Middle frontal gyrus (tissue), 1 donor: Measurements from ENCODE around the gene ABCB8.

Experiments used
- DNase-seq: peaks from one replicate; pipeline ENCODE4 v3.0.0-alpha.2; 2015; ENCODE audit warnings: low spot score; ENCODE audit errors: extremely low spot score

ABCB8 gene

DNA sequence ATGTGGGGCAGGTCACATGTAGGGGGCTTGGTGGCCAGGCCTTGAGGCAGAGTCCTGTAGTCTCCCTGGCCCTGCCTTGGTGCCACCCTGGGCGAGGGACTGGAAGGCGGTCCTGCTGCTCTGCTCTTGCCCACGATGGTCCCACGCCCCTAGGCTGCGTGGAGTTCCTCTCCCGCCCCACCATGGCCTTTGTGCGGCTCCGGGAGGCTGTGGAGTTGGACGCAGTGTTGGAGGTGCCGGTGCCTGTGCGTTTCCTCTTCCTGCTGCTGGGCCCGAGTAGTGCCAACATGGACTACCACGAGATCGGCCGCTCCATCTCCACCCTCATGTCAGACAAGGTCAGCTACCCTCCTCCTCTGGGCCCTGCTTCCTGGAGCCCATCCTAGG, 42.3 kb downstream of the ABCB8 start:
- DNase-seq = no peak

GRCh38 chr7:151071032-151071866, 43.0 kb downstream of the ABCB8 start:
- DNase-seq = no peak

DNA sequence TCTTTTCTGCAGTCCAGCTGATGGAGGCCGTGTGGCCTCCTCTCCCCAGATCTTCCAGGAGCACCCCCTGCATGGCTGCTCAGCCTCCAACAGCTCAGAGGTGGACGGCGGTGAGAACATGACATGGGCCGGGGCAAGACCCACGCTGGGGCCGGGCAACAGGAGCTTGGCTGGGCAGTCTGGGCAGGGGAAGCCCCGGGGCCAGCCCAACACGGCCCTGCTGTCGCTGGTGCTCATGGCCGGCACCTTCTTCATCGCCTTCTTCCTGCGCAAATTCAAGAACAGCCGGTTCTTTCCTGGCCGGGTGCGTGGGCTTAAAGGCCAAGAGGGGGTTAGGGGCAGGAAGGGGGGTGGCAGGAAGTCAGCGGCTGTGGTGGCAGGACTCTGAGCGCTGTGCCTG, 45.7 kb downstream of the ABCB8 start:
- no peak for DNase-seq

GRCh38 chr7:151074817-151075661, 46.8 kb downstream of the ABCB8 start:
- no peak for DNase-seq

- DNase-seq = no peak
These were observed 47.4 kb downstream of the ABCB8 start for GRCh38 chr7:151075662-151075971.

DNA sequence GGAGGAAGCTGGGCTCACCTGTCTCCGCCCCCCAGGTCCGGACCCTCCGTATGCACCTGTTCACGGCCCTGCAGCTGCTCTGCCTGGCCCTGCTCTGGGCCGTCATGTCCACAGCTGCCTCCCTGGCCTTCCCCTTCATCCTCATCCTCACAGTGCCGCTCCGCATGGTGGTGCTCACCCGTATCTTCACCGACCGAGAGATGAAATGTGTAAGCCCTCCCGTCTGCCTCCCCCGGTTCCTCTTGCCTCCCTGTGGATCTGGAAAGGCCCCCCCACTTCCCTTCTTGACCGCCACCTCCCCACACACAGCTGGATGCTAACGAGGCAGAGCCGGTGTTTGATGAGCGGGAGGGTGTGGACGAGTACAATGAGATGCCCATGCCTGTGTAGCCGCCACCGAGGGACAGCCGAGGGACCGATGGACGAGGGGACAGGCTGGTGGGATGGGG, 47.8 kb downstream of the ABCB8 start:
- DNase-seq = no peak

DNA sequence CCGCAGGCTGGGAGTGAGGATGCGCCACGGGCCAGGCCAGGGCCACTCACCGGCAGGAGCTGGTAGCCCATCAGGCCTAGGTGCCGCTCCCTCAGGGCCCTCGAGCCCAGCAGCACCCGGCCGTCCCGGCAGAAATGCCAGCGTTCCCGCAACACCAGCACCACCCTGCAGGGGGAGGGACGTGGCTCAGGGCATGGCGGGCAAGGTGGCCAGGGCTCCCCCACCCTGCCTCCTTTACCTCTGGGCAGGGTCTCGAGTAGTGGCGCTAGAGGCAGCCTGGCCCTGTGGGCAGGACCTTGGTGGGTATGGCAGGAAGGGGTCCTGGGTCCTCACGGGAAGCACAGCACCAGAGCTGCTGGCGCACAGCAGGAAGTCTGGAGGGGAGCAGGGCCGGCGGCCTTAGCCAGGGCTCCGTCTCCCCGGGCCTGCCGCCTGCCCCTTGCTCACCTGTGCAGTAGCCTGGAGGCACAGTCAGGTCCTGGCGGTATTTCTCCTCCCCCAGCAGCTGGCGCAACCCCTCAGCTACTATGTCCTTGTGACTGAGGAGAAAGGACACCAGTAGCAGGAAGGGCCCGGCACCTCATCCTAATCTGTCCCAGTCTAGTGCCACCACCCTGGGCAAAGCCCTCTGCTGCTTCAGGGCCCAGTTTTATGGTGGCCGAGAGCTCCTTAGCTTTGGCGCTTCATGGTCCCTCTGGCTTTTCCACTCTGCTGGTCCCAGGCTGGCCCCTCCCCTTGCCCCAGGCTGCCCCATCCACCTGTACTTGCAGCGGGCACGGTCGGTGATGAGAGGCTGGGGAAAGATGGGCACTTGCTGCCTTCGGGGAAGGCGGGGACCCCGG, 48.8 kb downstream of the ABCB8 start:
- no peak for DNase-seq

GRCh38 chr7:151077705-151078232, 49.5 kb downstream of the ABCB8 start:
- no peak for DNase-seq

GRCh38 chr7:151078233-151079040, 50.2 kb downstream of the ABCB8 start:
- DNase-seq = no peak

GRCh38 chr7:151079199-151079910, 51.1 kb downstream of the ABCB8 start:
- no peak for DNase-seq

GRCh38 chr7:151080067-151080521, 51.8 kb downstream of the ABCB8 start:
- DNase-seq = no peak

- DNase-seq = peak; percentile 91
These were observed 52.4 kb downstream of the ABCB8 start, which contains the start of gene FASTK for GRCh38 chr7:151080522-151081169. FASTK (minus strand) TSS chr7:151080809; CDS start chr7:151080766, 43 bp downstream.

- no peak for DNase-seq
These were observed 53.2 kb downstream of the ABCB8 start for GRCh38 chr7:151081170-151082101.

DNA sequence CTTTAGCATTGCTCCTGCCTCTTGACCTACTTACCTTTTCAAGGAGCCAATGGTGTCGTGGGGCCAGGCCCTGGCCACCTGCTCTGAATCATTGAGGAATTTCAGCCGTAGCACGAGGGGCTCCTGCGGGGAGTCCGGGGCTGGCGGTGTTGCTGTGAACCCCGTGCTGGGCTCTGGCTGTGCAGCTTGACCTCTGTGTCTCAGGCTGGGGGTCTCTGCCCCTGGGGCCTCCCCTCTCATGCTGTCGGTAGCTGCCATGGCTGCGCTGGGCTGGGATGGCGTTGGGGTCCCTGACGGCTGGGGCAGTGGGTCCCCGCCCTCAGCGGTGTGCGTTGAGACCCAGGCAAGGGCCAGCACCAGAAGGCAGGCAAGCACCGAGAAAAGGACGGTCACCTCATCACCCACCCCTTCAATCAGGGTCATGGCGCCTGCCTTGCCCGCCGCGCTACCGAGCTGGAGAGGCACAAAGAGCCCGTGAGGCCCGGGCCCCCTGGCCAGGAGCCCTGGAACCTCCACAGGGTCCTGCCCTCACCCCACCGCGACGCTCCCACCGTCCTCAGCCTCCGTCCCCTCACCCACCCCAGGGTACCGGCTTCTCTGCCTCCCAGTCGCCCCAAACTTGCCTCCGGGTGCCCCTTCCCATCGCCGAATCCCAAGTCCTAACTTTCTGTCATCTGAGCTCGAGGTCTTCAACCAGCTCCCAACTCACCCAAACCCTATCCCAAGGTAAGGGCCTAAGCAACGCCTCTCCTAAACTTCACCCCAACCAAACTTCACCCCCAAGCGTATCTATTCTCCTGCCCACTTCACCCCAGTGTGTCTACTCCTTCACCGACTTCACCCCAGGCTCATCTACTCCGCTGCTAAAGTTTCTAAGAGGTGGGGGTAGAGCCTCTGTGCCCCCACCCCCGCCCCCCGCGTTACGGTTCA, 54.2 kb downstream of the ABCB8 start:
- DNase-seq = no peak

DNA sequence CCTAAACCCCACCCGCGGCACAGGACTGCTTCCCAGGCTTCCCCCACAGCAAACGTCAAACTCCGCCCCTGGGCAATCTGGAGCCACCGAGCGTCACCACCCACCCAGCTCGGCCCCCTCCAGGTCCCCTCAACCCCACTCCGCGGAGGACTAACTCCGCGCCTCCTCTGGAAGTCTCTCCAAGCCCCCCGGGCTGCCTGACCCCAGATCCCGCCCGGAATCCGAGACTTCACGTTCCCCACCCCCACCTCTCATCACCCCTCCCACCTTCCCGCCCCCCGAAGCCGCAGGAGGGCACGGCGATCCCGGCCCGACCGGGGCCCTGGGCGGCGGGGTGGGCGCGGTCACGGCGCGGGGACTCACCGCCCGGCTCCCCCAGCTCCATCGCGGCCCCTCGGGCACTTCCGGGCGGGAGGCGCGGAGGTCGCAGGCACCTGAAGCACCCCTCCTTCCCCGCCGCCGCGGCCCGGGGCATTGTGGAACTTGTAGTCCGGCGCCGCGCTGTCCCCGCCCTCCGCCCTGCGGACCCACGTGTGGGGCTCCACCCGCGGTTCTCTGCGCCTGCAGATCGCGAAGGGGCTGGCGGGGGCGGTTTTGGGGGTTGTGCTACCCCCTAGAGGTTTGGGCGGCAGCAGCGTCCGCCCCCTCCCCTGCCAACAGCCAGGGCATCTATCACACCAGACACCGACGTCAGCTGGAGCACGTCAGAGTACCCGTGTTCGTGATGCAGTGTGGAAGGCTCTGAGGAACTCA, 55.0 kb downstream of the ABCB8 start, which contains the start of gene TMUB1:
Gene TMUB1 (minus strand): TSS at position 423 of the 753 bp plus-strand sequence. CDS start 930 bp downstream, outside the sequence.
- DNase-seq = no peak

DNA sequence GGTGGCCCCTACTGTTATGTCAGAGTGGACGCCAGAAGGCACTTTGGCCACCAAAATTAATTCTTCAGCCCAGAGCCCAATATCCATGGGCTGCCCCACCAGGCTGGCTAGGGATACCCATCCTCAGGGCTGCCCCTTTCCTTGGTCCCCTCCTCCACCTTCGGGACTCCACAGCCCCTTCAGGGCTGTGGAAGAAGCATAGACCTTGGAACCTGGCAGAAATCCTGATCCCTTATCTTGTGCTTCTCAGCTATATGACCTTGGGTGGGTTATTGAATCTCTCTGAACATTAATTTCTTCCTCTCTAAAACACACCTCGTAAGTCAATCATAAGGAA, 55.5 kb downstream of the ABCB8 start:
- DNase-seq = no peak
